ENCODE results near the gene EDEM3.
"Not testable (repeated sequence)": the region's sequence is repeated elsewhere in the genome, so short reads cannot be mapped to it uniquely, and the experiment has no call there.

The EDEM3 gene

DNA sequence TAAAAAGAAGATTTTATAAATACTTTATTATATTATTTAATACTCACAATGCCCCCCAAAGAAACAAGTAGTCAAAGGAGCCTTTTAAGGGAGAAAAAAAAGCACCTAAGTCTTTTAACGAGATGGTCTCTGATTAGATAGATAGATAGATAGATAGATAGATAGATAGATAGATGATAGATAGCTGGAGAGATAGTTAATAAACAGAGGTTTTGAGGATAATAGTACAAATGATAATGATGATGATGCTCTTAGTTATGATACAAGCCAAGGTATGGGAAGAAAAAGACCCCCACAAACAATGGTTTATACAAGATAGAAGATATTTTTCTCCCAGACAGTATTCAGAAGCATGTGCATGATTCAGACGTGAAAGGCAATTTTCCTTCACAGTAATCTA is 14.6 kb upstream of the EDEM3 start:
- DNase-seq, result no peak

DNA sequence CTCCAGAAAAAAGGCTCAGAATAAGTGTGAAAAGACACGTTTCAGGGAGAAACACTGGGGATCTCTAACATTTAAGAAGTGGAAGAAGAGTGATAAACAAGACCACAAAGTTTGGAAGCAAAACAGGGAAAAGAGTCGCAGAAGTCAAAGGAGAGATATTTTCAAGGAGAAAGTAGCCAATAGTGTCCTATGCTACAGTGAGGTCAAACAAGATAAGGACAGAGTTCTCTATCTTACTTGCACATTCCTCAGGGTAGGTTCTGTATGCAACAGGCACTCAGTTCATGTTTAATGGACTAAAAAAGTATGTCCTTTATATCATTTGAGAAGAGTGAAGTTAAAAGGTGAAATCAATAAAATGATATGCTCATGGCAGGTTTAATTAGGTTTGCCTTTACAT is 13.8 kb upstream of the EDEM3 start:
- DNase-seq, result no peak

DNA sequence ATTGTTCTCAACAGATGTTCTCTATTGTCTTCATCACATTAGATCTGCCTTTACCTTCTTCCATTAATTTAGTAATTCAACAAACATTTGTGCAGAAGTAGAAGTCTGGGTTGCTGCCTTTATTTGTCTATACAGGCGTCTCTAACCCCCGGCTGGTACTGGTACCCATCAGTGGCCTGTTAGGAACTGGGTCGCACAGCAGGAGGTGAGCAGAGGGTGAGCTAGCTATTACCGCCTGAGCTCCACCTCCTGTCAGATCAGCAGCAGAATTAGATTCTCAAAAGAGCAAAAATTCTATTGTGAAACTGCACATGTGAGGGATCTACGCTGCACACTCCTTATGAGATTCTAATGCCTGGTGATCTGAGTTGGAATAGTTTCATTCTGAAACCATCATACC is 12.9 kb upstream of the EDEM3 start:
- no peak for DNase-seq

DNA sequence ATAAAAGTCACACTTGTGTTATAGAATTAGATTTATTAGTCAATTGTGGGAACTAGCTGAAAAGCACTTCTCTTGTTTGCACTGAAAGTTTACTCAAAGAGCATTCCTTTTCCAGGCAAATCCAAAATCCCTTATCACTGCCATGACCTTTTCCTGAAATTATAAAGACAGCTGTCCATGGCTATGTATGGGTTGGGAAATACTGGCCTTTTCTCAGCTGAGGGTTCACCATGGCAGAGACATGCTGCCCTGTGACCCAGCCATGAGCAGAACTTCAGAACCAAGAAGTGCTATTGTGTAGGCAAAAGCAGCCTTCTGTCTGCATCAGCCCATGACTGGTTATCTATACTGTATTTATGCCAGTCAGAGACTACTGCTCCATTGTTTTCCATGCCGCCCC is 9.8 kb upstream of the EDEM3 start:
- no peak for DNase-seq

DNA sequence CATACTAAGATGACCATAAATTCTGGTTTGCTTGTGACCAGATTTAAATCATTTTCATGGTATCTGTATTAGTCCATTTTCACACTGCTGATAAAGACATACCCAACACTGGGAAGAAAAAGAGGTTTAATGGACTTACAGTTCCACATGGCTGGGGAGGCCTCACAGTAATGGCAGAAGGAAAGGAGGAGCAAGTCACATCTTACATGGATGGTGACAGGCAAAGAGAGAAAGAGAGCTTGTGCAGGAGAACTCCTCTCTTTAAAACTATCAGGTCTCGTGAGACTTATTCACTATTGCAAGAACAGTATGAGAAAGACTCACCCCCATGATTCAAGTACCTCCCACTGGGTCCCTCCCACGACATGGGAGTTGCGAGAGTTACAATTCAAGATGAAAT is 8.9 kb upstream of the EDEM3 start:
- not testable (repeated sequence) for DNase-seq

DNA sequence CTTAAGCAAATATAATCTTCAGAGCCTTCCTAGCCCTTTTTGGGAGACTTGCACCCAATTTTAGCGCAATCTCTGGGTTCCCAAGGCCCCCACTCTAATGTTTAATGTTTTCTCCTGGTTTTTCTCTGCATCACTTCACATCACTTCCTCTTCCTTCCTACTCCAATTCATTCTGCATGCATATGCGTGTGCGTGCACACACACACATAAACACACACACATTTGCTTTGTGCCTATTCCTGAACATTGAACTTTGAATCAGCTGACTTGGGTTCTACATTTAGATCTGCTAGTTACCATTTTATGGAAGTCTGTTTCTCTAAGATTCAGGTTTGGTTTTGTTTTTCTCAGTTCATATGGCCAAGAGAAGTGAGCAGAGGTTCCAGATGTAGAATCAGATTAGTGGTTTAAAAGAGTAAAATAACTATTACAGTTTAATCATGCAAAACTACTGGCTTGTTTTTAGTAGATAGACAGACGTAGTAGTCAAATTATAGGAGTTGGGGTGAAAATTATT is 7.4 kb upstream of the EDEM3 start:
- DNase-seq, result no peak

DNA sequence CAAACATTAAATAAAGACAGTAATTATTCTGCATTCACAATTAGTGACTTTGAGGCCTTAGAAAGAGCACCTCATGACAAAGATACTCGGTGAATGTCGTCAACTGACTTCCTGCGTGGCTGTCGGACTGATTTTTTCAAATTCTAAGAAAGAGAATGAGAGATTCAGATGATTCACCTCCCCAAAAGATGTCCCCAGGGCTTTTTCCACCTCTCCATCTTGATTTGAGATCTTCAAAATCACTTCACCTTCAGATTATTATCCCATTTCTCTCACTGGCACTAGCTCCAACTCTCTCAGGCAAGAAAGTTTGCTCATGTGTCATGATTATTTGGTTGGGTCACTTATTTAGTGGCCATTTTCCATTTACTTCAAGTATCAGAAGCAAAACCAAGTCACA is 5.0 kb upstream of the EDEM3 start:
- DNase-seq, result no peak

DNA sequence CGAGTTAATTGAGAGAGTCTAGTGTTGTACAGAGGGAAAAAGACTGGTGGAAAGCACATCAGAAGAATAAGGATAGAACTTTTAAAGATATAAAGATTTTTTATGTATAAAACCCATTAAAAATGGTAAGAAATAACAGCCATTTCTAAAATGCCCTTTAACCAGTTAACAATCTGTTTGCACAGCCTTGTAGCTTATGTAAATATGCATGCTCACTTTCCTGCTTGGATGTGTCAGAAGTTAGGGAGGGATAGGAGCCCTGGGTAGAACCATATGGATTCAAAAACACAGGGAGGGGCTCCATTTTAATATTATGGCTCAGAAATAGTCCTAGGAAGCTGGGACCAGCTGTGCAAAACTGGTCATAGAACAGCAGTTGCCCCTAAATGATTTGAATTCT is 4.5 kb upstream of the EDEM3 start:
- no peak for DNase-seq

DNA sequence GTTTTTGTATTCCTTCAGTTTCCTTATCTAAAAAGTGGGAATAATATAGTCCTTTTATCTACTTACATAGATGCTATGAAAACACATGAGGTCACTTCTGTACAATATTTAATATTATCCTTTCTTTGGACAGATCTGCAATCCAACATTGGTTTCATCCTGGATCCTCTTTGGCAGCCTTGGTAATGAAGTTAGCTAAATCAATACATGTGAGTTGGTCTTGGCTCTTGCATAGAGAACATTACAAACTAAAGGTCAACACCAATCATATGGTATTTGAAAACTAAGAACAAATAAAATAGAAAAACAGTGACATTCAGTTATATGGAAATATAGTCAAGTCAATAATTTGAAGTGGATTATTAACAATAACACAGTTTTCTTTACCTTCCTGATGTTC is 3.2 kb upstream of the EDEM3 start:
- DNase-seq, result no peak

DNA sequence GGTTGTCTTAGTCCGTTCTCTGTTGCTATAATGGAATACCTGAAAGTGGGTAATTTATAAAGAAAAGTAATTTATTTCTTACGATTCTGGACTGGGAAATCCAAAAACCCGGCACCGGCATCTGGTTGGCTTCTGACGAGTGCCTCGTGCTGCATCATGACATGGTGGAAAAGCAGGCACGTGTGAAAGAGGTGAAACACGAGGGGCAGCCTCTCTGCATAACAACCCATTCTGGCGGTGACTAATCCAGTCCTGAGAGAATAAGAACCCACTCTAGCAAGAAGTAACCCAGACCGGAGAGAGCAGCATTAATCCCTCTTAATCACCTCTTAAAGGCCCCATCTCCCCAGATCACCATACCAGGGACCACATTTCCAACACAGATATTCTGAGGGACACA is 2.7 kb upstream of the EDEM3 start:
- no peak for DNase-seq

DNA sequence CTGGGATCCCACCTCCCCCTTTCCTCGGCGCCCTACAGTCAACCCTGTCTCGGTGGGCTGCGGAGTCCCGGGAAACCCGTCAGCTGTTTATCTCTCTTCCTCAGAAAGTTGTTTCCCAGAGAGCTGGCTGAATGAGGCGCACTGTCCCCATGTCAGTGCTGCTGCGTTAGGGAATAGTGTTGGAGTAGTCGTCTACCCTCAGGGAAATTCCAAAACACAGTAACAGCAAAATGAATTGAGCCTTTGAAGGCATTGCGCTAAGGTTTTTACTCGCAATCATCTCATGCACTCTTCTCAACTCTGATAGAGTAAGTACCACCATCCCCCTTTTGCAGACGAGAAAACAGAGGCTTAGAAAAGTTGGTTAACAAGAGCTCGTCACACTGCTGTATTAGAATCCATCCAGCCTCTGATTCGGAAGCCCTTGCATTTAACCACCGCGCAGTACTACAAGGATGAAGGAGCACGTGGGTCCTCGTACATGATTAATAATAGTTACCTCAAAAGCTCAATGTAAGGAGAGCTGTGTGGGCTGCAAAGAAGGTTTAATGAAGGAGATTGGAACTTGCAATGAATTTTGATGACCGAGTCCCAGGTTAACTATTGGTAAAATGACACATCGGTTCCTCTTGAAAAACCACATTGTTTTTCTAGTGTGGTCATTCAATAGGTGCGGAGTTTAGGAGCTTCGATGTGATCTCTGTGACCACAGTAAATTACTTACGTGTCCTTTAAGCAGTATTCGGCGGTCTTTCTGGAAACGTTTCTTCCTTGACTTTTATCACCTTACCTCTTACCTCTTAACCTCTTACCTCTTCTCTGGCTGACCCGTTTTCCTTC is 788 bp upstream of the EDEM3 start:
- no peak for DNase-seq

DNA sequence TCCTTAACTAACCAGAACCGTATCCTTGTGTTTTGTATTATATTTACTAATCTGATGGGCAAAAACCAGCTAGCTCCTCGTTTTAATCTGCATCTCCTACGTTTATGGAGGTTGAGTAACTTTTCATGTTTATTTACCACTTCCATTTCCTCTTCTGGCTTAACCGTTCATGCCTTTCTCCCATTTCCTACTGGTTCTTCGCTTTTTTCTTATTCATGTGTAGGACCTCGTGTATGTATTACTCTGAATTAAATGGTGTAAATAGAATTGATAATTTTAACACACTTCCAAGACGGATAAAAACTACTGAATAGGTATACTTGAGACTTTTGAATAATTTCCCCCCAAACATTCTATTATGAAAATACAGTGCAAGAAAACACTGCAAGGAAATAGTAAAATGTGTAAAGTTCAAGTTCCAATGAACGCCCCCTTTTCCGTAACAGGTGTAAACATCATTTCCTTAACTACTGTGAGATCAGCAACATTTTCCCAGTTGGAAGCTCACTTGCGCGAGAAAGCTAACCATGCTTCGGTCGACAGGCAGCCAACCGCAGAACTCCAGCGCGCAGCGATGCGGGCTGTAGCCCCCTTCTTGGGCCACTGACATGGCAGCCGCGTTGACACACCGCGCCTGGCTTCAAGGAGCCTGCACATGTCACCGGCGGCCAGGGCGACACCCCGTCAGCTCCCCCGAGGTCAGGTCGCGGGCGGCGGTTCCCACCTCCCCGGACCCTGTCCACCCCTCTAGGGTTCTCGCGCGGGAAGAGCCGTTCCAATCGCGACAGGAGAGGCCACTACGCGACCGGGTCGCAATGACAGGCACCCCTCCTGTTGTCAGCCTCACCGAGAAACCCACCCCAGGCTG is 816 bp downstream of the EDEM3 start:
- DNase-seq, result no peak

DNA sequence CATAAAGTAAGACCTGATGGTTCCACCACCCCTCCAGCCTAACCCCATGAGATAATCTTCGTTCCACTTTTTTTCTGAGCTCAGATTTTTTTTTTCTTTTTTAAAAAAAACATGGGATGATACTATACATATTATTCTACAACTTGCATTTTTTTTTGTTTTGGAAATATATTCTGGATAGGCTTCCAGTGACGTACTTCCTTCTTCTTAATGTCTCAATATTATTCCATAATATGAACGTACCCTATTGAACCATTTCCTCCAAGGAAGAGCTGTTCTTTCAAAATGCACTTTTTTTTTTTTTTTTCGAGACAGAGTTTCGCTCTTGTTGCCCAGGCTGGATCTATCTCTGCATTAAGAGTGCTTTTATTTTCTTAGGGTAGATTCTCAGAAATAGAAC is 1.5 kb downstream of the EDEM3 start:
- DNase-seq, result no peak

DNA sequence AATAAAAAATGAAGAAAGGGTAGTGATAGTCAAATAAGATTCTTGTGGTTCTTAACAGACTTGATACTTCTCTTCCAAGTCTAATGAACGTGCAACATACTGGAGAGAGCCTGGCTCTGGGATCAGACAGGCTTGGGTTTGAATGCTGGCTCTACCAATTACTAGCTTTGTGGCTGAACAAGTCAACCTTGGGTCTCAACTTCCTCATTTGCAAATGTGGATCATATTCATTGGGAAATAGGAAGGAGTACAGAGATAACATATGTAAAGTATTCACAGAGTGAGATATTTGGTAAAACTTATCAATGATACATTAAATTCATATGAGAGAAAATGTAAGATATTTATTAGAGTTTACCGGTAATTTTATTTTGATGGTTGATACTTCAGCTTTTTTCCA is 2.0 kb downstream of the EDEM3 start:
- no peak for DNase-seq

DNA sequence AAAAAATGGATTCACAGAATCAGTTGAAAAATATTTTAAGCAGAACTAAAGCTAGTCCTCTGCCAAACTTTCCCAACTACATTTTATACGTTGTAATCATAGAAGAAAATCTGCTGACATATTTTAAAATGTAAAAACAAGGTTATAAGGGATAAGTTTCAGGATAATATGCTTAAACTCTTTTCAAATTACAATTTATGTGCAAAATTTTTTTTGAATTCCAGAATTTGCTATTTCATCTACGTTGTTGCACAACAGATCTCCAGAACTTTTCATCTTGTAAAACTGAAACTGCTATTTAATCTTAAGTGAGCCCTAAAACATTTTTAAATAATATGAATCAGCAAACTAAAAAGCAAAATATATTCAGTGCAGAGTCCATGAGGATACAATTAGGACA is 5.9 kb downstream of the EDEM3 start:
- DNase-seq, result no peak

DNA sequence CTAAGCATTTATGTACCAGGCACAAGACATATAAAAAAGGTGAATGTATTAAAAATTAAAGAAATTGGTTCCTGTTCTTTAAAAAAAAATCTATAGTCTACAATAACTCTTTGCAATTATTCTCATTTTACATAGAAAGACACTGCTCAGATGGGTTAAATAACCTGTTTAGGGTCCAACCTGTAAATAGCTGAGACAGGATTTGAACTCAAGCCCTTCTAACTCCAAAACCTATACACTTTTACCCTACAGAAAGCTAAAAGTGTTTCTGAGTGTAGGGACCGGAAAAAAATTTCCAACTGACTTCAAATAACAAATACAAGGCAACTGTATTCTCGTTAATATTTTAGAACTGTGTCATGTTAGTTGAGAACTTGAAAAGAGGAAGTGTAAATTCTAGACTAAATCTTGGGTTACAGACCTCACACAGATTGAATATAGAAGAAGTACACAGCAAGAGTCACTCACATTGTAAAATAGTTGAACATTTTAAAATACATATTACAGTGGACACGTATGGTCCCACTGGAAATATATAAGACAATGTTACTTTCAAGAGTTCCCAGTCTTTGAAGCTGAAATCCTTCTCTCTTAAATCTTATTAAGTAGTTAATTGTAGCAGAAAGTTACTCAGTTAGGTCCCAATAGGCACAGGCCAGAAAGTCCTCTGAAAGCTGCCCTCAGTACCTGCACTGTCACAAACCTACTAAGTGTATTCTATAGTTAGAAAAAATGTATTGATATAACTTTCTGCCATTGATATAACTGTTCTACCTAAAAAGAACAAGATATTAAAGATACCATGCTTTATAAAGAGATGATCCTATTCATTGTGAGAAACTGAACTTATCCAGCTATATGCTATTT is 7.3 kb downstream of the EDEM3 start:
- DNase-seq, result no peak

DNA sequence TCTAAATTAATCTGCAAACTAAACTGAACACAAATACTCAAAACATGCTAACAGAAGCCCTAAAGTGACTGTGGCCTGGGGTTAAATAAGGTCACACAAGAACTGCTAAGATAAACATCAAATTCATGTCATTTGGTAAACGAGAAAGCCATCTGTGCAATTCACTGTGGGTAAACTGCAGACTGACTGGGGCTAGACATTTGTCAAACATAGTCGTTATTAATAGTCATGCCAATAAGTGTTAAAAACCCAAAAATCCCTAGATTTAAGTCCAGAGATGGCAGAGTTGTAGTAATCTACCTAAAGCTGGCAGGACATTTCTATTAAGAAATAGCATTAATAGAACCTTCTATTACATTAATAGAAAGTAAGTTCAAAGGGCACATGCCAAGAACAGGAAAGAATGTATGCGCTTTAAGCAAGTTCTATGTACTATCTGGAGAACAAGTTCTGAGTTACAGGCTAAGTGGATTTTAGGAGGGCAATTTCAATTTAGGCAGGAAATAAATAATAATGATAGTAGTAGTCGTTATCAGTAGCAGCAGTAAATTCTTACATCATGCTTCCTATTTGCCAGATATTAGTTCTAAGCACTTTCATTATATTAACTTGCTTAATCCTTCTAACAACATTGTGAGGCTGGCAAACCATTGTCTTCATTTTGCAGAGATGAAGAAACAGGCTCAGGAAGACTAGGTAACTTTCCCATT is 8.6 kb downstream of the EDEM3 start:
- DNase-seq, result no peak

DNA sequence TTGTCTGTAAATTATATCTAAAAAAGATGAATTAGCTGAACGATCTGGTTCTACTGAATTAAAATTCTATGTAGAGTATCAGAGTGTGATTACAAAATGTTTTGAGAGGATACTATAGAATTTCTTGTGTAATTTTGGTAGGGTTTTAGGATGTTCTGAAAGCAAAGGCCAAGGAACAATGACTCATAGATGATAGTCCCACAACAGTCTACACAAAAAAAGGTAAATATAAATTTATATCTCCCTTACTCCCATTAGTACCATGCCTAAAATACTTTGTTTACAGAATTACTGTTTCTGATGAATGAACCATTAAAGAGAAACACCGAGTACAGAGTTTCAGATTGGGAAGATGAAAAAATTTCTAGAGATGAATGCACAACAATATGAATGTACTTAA is 9.5 kb downstream of the EDEM3 start:
- no peak for DNase-seq

DNA sequence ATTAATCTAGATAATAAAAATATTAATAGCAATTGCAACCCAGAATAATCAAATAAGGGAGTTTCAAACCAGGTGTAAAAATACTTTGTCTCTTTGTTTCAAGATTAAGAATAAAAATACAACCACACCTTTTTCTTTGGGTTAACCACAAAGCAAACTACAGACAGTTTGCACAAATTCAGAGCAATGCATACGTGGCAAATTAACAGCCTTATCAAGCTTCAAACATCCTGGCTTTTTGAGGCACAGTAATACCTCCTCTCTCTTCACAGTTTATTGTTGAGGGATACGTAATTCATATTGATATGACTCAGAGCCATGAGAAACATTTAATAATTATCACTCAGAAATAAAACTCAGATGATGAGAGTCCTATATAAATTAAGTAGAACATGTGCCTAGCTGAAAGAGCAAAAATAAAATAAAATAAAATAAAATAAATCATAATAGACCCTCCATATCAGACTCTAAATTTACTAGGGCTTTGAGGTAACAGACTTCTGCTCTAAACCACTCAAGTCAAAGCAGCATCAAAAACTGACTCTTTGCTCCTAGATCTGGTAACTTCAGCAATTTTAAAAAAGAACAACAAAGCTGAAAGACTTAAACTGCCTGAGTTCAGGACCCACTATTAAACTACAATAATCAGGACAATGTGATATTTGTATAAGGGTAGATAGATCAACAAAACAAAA is 11.4 kb downstream of the EDEM3 start:
- no peak for DNase-seq

DNA sequence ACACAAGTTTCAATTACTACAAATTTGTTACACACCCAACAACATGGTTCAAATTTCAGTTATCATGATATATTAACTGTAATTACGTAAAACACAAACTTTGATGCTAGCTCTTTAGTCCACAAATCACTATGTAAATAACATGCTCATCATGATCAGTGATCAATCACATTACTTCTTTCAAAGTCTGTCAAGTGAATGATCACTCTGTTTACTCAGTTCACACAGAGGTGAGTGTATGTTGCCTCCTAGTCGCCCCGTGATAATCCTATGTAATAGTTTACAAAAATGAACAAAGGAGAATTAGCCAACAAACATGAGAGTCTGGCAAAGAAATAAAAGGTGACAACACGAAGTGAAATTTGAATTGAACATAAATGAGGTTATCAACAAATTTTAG is 14.3 kb downstream of the EDEM3 start:
- DNase-seq, result no peak

DNA sequence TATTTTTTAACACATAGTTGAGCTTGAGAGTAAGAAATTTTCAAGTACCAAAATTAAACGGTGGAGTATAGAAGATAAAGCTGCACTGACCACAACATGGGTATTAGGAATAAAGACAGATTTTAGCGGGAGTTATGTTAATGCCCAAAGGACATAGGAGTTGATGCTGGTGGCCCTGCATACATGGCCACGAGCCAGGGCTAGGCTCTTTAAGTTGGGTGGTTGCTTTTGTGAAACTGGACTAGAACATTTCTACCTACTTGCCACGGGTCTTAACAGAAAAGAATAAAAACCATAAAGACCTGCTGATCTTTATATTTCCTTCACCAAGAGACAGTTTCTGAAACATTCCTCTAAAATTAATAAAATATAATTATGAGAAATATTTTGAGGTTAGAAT is 14.9 kb downstream of the EDEM3 start:
- DNase-seq, result no peak

DNA sequence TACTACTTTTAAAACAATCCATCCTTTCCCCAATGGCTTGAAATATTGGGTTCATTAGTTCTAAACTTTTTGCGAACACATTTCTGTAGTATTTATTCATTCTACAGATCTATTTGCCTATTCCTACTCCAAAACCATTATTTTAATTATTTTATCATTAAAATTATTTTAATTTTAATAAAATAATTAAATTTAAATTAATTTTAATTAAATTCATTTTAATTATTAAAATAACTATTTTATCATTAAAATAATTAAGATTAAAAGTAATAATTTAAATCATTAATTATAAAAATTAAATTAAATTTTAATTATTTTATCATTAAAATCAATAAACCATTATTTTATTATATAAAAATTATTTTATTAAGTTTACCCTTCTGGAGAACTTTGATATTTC is 15.6 kb downstream of the EDEM3 start:
- DNase-seq, result no peak

All from NCI-H1436 treated with DMSO at 0.1 percent for 48 hours (cell line).